Liver (tissue), 9 donors: ENCODE measurements around the gene CFAP97. TPM values are rescaled to one million over a fixed set of nuclear protein-coding genes. Genes with fewer than 3 reads are reported as not detected.

Source experiments
- DNase-seq: peaks from one replicate; pipeline ENCODE4 v3.0.0-alpha.2; 2017; ENCODE audit warnings: low spot score
- H3K27ac ChIP-seq, 2 donors: one replicate each; pipeline ENCODE4 v1.7.0; 2013; ENCODE audit warnings: inconsistent platforms in 2 of 2, low read length in 2 of 2, control low read depth in 1 of 2, low read depth in 1 of 2, mild to moderate bottlenecking in 1 of 2
- H3K27me3 ChIP-seq, 4 donors: one replicate each; pipeline versions ENCODE4 v1.6.1 to v1.7.0; 2013; ENCODE audit warnings: low read length in 3 of 4, inconsistent platforms in 1 of 4, mild to moderate bottlenecking in 1 of 4, moderate library complexity in 1 of 4; ENCODE audit not compliant: control insufficient read depth in 4 of 4, insufficient read depth in 4 of 4
- H3K36me3 ChIP-seq, 4 donors: one replicate each; pipeline versions ENCODE4 v1.6.1 to v1.7.0; 2013; ENCODE audit warnings: low read length in 3 of 4, mild to moderate bottlenecking in 3 of 4, low read depth in 1 of 4, moderate library complexity in 1 of 4; ENCODE audit not compliant: control insufficient read depth in 4 of 4, insufficient read depth in 3 of 4
- H3K4me1 ChIP-seq, 4 donors: one replicate each; pipeline versions ENCODE4 v1.6.1 to v1.7.0; 2013; ENCODE audit warnings: low read length in 3 of 4, mild to moderate bottlenecking in 3 of 4, moderate library complexity in 1 of 4; ENCODE audit not compliant: control insufficient read depth in 4 of 4, insufficient read depth in 4 of 4
- H3K4me3 ChIP-seq, 3 donors: one replicate each; pipeline versions ENCODE4 v1.6.1 to v1.7.0; 2013; ENCODE audit warnings: low read length in 3 of 3, control low read depth in 1 of 3, low read depth in 1 of 3, mild to moderate bottlenecking in 1 of 3
- H3K9ac ChIP-seq, 2 donors: one replicate each; pipeline ENCODE4 v1.7.0; 2013; ENCODE audit warnings: low read length in 2 of 2, mild to moderate bottlenecking in 2 of 2, moderate library complexity in 2 of 2, control low read depth in 1 of 2, low read depth in 1 of 2
- H3K9me3 ChIP-seq, 4 donors: one replicate each; pipeline versions ENCODE4 v1.6.1 to v1.7.0; 2013; ENCODE audit warnings: low read length in 3 of 4; ENCODE audit not compliant: control insufficient read depth in 4 of 4
- CTCF ChIP-seq: fragments of 150-350 bp; IDR thresholded peaks from 2 replicates; pipeline ENCODE4 v1.5.1; 2017; ENCODE audit warnings: improper control_type of control experiment, low read depth, low read length; ENCODE audit not compliant: missing input control
- EGR1 ChIP-seq, 2 donors: IDR thresholded peaks; 2 replicates each; pipeline ENCODE4 v1.6.1; 2016 to 2018; ENCODE audit warnings: antibody characterized with exemption in 2 of 2, low read depth in 2 of 2
- FOXA1 ChIP-seq: IDR thresholded peaks from 2 replicates; pipeline ENCODE4 v1.6.1; 2016; ENCODE audit warnings: antibody characterized with exemption
- FOXA2 ChIP-seq: IDR thresholded peaks from 2 replicates; pipeline ENCODE4 v1.6.1; 2016; ENCODE audit warnings: antibody characterized with exemption
- GABPA ChIP-seq, 2 donors: IDR thresholded peaks in 1 of 2; conservative IDR thresholded peaks in 1 of 2; 2 replicates each; pipeline ENCODE4 v1.6.1; 2016; ENCODE audit warnings: antibody characterized with exemption in 2 of 2, mild to moderate bottlenecking in 1 of 2, moderate library complexity in 1 of 2
- HNF4G ChIP-seq: IDR thresholded peaks from 2 replicates; pipeline ENCODE4 v1.6.1; 2016; ENCODE audit warnings: antibody characterized with exemption
- NR2F2 ChIP-seq: IDR thresholded peaks from 2 replicates; pipeline ENCODE4 v1.6.1; 2016; ENCODE audit warnings: antibody characterized with exemption
- RXRA ChIP-seq, 2 donors: IDR thresholded peaks; 2 replicates each; pipeline ENCODE4 v1.6.1; 2017 to 2018; ENCODE audit warnings: antibody characterized with exemption in 2 of 2, mild to moderate bottlenecking in 1 of 2
- SP1 ChIP-seq: IDR thresholded peaks from 2 replicates; pipeline ENCODE4 v1.6.1; 2018; ENCODE audit warnings: antibody characterized with exemption, mild to moderate bottlenecking
- TAF1 ChIP-seq: conservative IDR thresholded peaks from 2 replicates; pipeline ENCODE4 v1.6.1; 2016; ENCODE audit warnings: antibody characterized with exemption, mild to moderate bottlenecking
- YY1 ChIP-seq: IDR thresholded peaks from 2 replicates; pipeline ENCODE4 v1.6.1; 2016; ENCODE audit warnings: antibody characterized with exemption, mild to moderate bottlenecking
- ZBTB33 ChIP-seq: IDR thresholded peaks from 2 replicates; pipeline ENCODE4 v1.6.1; 2016; ENCODE audit warnings: antibody characterized with exemption
- WGBS: extraction: QIAGEN DNeasy Blood & Tissue Kit; methylation state at CpG from one replicate; pipeline ENCODE4 v1.1.7; 2013; 5-methylcytosine and 5-hydroxymethylcytosine counted together
- polyA plus RNA-seq, 2 donors: library from polyadenylated mRNA; stranded (reverse) in 1 of 2; unstranded in 1 of 2; fragments of 200-250 nt in 1 of 2; fragments of >200 nt in 1 of 2; fragmentation: Nextera tagmentation in 1 of 2; extraction: Ambion mirVana in 1 of 2; gene quantifications; one replicate each; pipeline versions ENCODE4 v1.2.1 to v1.2.3, GENCODE V29; 2013 to 2015
- total RNA-seq, 2 donors: library from RNA; depleted of rRNA; stranded (reverse); fragments of >200 nt; gene quantifications; one replicate each; pipeline ENCODE4 v1.2.3, GENCODE V29; 2014
- TF ChIP-seq, protein P1 (sequence below): IDR thresholded peaks from 2 replicates; pipeline ENCODE4 v1.6.1; 2016; ENCODE audit warnings: antibody characterized with exemption, mild to moderate bottlenecking
- TF ChIP-seq, protein P2 (sequence below): IDR thresholded peaks from 2 replicates; pipeline ENCODE4 v1.6.1; 2016; ENCODE audit warnings: antibody characterized with exemption
- TF ChIP-seq, protein P3 (sequence below): IDR thresholded peaks from 2 replicates; pipeline ENCODE4 v1.6.1; 2016; ENCODE audit warnings: antibody characterized with exemption
- donor health status: healthy.
- donor health status: healthy.
- donor health status: healthy.
- donor health status: healthy.
- donor health status: healthy.

CFAP97 gene
- total and polyA plus RNA-seq, 4 donors, result 7.5 to 30.9 (median 18.7) TPM

- no peaks in the 10 kb centered on the region for H3K4me1 ChIP-seq
- peaks cover 0 to 9% (median 3%) of the 10 kb centered on the region in 4 donors for H3K36me3 ChIP-seq
- H3K27ac ChIP-seq, result no peak overlapping the region
- H3K9ac ChIP-seq, result no peak overlapping the region
- no peaks in the 10 kb centered on the region for H3K27me3 ChIP-seq
- no peak overlapping the region for H3K4me3 ChIP-seq
- WGBS, result 95% methylated on average over 3 of the region's 3 CpGs
- TF ChIP-seq, protein P1, sequence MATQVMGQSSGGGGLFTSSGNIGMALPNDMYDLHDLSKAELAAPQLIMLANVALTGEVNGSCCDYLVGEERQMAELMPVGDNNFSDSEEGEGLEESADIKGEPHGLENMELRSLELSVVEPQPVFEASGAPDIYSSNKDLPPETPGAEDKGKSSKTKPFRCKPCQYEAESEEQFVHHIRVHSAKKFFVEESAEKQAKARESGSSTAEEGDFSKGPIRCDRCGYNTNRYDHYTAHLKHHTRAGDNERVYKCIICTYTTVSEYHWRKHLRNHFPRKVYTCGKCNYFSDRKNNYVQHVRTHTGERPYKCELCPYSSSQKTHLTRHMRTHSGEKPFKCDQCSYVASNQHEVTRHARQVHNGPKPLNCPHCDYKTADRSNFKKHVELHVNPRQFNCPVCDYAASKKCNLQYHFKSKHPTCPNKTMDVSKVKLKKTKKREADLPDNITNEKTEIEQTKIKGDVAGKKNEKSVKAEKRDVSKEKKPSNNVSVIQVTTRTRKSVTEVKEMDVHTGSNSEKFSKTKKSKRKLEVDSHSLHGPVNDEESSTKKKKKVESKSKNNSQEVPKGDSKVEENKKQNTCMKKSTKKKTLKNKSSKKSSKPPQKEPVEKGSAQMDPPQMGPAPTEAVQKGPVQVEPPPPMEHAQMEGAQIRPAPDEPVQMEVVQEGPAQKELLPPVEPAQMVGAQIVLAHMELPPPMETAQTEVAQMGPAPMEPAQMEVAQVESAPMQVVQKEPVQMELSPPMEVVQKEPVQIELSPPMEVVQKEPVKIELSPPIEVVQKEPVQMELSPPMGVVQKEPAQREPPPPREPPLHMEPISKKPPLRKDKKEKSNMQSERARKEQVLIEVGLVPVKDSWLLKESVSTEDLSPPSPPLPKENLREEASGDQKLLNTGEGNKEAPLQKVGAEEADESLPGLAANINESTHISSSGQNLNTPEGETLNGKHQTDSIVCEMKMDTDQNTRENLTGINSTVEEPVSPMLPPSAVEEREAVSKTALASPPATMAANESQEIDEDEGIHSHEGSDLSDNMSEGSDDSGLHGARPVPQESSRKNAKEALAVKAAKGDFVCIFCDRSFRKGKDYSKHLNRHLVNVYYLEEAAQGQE, result no peak
- TF ChIP-seq, protein P2, sequence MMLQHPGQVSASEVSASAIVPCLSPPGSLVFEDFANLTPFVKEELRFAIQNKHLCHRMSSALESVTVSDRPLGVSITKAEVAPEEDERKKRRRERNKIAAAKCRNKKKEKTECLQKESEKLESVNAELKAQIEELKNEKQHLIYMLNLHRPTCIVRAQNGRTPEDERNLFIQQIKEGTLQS, result no peak
- TF ChIP-seq HNF4G (no peak), RXRA (IDR thresholded peaks at IDR 0.05) (no peak)
- TF ChIP-seq, protein P3, sequence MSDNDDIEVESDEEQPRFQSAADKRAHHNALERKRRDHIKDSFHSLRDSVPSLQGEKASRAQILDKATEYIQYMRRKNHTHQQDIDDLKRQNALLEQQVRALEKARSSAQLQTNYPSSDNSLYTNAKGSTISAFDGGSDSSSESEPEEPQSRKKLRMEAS, result no peak
- H3K9me3 ChIP-seq, result no peaks in the 10 kb centered on the region
- DNase-seq, result no peak
These were observed 24.3 kb downstream of the CFAP97 start for GRCh38 chr4:185179488-185179887.

GRCh38 chr4:185171373-185172071 lies 32.3 kb downstream of the CFAP97 start:
- Histone ChIP-seq H3K4me1 (no peaks in the 10 kb centered on the region), H3K9me3 (no peaks in the 10 kb centered on the region), H3K4me3 (no peak overlapping the region), H3K36me3 (peaks cover 3 to 17% (median 16%) of the 10 kb centered on the region in 4 donors), H3K27ac (no peak overlapping the region), H3K9ac (no peak overlapping the region), H3K27me3 (no peaks in the 10 kb centered on the region)
- no peak for DNase-seq
- WGBS, result 97% methylated on average over 2 of the region's 2 CpGs
- TF ChIP-seq, protein P2, result no peak
- TF ChIP-seq RXRA (IDR thresholded peaks at IDR 0.05) (no peak), YY1 (no peak), CTCF (no peak), EGR1 (IDR thresholded peaks at IDR 0.05; ENCODE audit: low read depth in 2 of 2) (no peak), GABPA (IDR thresholded peaks at IDR 0.05 in 1 of 2, conservative IDR thresholded peaks at IDR 0.05 in 1 of 2) (no peak), ZBTB33 (no peak), FOXA1 (no peak), TAF1 (no peak), NR2F2 (no peak), HNF4G (no peak), FOXA2 (no peak), SP1 (no peak)
- TF ChIP-seq, protein P3, result no peak
